ENCODE data around the gene POC5. TPM values are rescaled to one million over a fixed set of nuclear protein-coding genes. Genes with fewer than 3 reads are reported as not detected.

Gene POC5
- total and polyA plus RNA-seq, 2 of the 8 experiments (the other 6 are each of a cell fraction or from before 2014, with no cell fraction given) = 11.2 to 12.1 TPM

- Histone ChIP-seq H3K79me1 (ENCODE audit: low read depth, low read length) (no peaks in the 10 kb centered on the region), H3K23ac (ENCODE audit: insufficient read length) (no peak overlapping the region), H3K4me1 (replicated peaks in 1 of 4; ENCODE audit: control insufficient read depth in 3 of 4, insufficient read depth in 4 of 4, low read length in 3 of 4) (no peaks in the 10 kb centered on the region), H3K36me3 (ENCODE audit: control insufficient read depth in 2 of 4, insufficient read depth in 4 of 4, low read length in 3 of 4) (peaks cover 0 to 3% (median 1%) of the 10 kb centered on the region in 4 experiments; a peak in 2 of 8 replicates), H3K18ac (ENCODE audit: extremely low read depth, low read length) (no peak overlapping the region), H2BK15ac (ENCODE audit: low read length) (no peak overlapping the region), H3K27ac (ENCODE audit: low read depth, low read length) (no peak overlapping the region), H3K9me3 (ENCODE audit: insufficient read depth in 2 of 2, low read depth in 1 of 2, low read length in 1 of 2) (no peaks in the 10 kb centered on the region), H2BK120ac (replicated peaks; ENCODE audit: low read depth, low read length) (no peak overlapping the region), H3K27me3 (replicated peaks in 1 of 4; ENCODE audit: control insufficient read depth in 3 of 4, extremely low read depth in 1 of 4, insufficient read depth in 3 of 4, low read length in 3 of 4) (no peaks in the 10 kb centered on the region), H3K9ac (replicated peaks in 1 of 4; ENCODE audit: extremely low read depth in 1 of 4, low read depth in 3 of 4, low read length in 3 of 4) (no peak overlapping the region), H3K23me2 (ENCODE audit: low read depth, low read length) (no peaks in the 10 kb centered on the region), H2AFZ (ENCODE audit: low read length) (no peak overlapping the region), H2AK5ac (ENCODE audit: low read depth, low read length) (no peak overlapping the region), H4K91ac (replicated peaks; ENCODE audit: insufficient read length, low read length) (no peak overlapping the region), H3K4me2 (ENCODE audit: insufficient read depth in 1 of 2, low read depth in 2 of 2, low read length in 2 of 2) (no peak overlapping the region), H3K79me2 (ENCODE audit: control insufficient read depth in 1 of 2, insufficient read depth in 2 of 2, low read length in 2 of 2) (no peaks in the 10 kb centered on the region), H3K56ac (replicated peaks; ENCODE audit: insufficient read length, low read depth, low read length) (no peak overlapping the region), H4K20me1 (replicated peaks in 1 of 2; ENCODE audit: control insufficient read depth in 1 of 2, insufficient read depth in 2 of 2, low read length in 2 of 2) (no peaks in the 10 kb centered on the region), H4K5ac (ENCODE audit: insufficient read length, low read depth, low read length) (no peak overlapping the region), H2BK20ac (ENCODE audit: low read length) (no peak overlapping the region), H3K14ac (ENCODE audit: insufficient read length) (no peak overlapping the region), H3K4ac (replicated peaks; ENCODE audit: insufficient read length, low read depth, low read length) (no peak overlapping the region), H3K4me3 (ENCODE audit: extremely low read depth in 1 of 4, insufficient read depth in 2 of 4, low read depth in 3 of 4, low read length in 4 of 4) (no peak overlapping the region), H4K8ac (ENCODE audit: extremely low read depth, insufficient read depth, low read length) (no peak overlapping the region), H2BK12ac (ENCODE audit: low read depth, low read length) (no peak overlapping the region), H2BK5ac (ENCODE audit: low read depth, low read length) (no peak overlapping the region)
- ChIA-PET CTCF (ENCODE audit: partially characterized antibody) (interaction anchor here (0.7 to 2.8 kb wide), 2 partner anchors 19 to 22 kb away, joined by 3 to 8 read pairs; no protein-coding TSS in a partner anchor), POLR2A (ENCODE audit: partially characterized antibody) (no interaction called here)
- FAIRE-seq (no peak), DNase-seq (ENCODE audit: low read depth in 1 of 2, low spot score in 2 of 2) (no peak)
- whole genome bisulfite sequencing, 2 experiments (ENCODE audit: extremely low coverage in 1 of 2, insufficient coverage in 1 of 2, insufficient read length in 1 of 2, insufficient replicate concordance in 2 of 2, low coverage in 1 of 2, low lambda C conversion rate in 2 of 2, missing lambda C conversion rate in 1 of 2) = 85% methylated on average over 1 of the region's 1 CpG; no CpG with 5 or more reads in 1 of the 2 experiments
- TF ChIP-seq CREB1 (IDR thresholded peaks at IDR 0.05) (no peak), CBX8 (IDR thresholded peaks at IDR 0.05; ENCODE audit: borderline replicate concordance, low read depth, low read length) (no peak), POLR2AphosphoS5 (IDR thresholded peaks at IDR 0.05; ENCODE audit: low read depth, low read length) (no peak)
These were observed 41.5 kb downstream of the POC5 start for GRCh38 chr5:75675783-75676182.

Measured in H1 (cell line).